GM18520 (cell line): ENCODE results near the gene APOF.
"Not testable (repeated sequence)": the region's sequence is repeated elsewhere in the genome, so short reads cannot be mapped to it uniquely, and the experiment has no call there.

Experiments
- ATAC-seq: cut with Tn5 transposase; IDR thresholded peaks from one replicate; pipeline ENCODE4 v1.9.1; 2021; ENCODE audit not compliant: unreplicated experiment

The APOF gene

GRCh38 chr12:56333679-56334489, 28.8 kb downstream of the APOF start, which contains the start of gene PAN2:
Gene PAN2 (minus strand): TSS chr12:56334000. CDS start chr12:56333094, 906 bp downstream.
- peak; percentile 97 for ATAC-seq

GRCh38 chr12:56333197-56333678, 29.4 kb downstream of the APOF start:
- no peak for ATAC-seq

- no peak for ATAC-seq
Observed at GRCh38 chr12:56332512-56333196, 30.0 kb downstream of the APOF start.

GRCh38 chr12:56330936-56331490, 31.6 kb downstream of the APOF start:
- ATAC-seq: no peak

GRCh38 chr12:56326533-56326932, 36.1 kb downstream of the APOF start:
- ATAC-seq: no peak

GRCh38 chr12:56326126-56326525, 36.5 kb downstream of the APOF start:
- no peak for ATAC-seq

- no peak for ATAC-seq
Observed at GRCh38 chr12:56324206-56324605, 38.5 kb downstream of the APOF start.

- not testable (repeated sequence) for ATAC-seq
Observed at GRCh38 chr12:56321610-56322009, 41.0 kb downstream of the APOF start.

GRCh38 chr12:56321027-56321426, 41.6 kb downstream of the APOF start:
- ATAC-seq: no peak

- no peak for ATAC-seq
Observed at GRCh38 chr12:56317675-56318074, 45.0 kb downstream of the APOF start.

- peak; percentile 83 for ATAC-seq
Observed at GRCh38 chr12:56315622-56316473, 46.8 kb downstream of the APOF start, which contains the start of gene CNPY2. Gene CNPY2 (minus strand): TSS chr12:56315988. CDS start chr12:56315217, 771 bp downstream.

GRCh38 chr12:56315249-56315621, 47.4 kb downstream of the APOF start:
- no peak for ATAC-seq

GRCh38 chr12:56311003-56311402, 51.7 kb downstream of the APOF start:
- no peak for ATAC-seq
